Neural crest cell (in vitro differentiated cells): ENCODE measurements around the gene HOXC11. TPM values are rescaled to one million over a fixed set of nuclear protein-coding genes. Genes with fewer than 3 reads are reported as not detected.

Experiments
- DNase-seq: peaks from one replicate; pipeline ENCODE4 v3.0.0; 2021; ENCODE audit warnings: low read depth, mixed read lengths, low spot score
- H3K27ac Mint-ChIP-seq: one replicate; pipeline ENCODE4 v1.8.0; 2021; ENCODE audit warnings: mild to moderate bottlenecking, mixed read lengths; ENCODE audit not compliant: unreplicated experiment
- H3K27me3 Mint-ChIP-seq: 2 replicates; pipeline ENCODE4 v1.8.0; 2021; ENCODE audit warnings: low read depth, mild to moderate bottlenecking, mixed read lengths
- H3K36me3 Mint-ChIP-seq: 2 replicates; pipeline ENCODE4 v1.8.0; 2021; ENCODE audit warnings: low read depth, mild to moderate bottlenecking, mixed read lengths
- H3K4me1 Mint-ChIP-seq: 2 replicates; pipeline ENCODE4 v1.8.0; 2021; ENCODE audit warnings: mixed read lengths
- H3K4me3 Mint-ChIP-seq: one replicate; pipeline ENCODE4 v1.8.0; 2021; ENCODE audit warnings: mild to moderate bottlenecking, mixed read lengths
- H3K9me3 Mint-ChIP-seq: 2 replicates; pipeline ENCODE4 v1.8.0; 2021; ENCODE audit warnings: mixed read lengths
- CTCF ChIP-seq: fragments of 200-600 bp; sonication (generic); conservative IDR thresholded peaks from 2 replicates; pipeline ENCODE4 v1.5.0; 2021; ENCODE audit warnings: antibody characterized with exemption, mild to moderate bottlenecking
- total RNA-seq: library from RNA; stranded (reverse); gene quantifications from 2 replicates; pipeline ENCODE4 v1.2.1, GENCODE V29; 2021

The HOXC11 gene
- total RNA-seq, 1 donor from 2014 or later, result not detected

- Mint-ChIP-seq H3K4me1 (peaks cover 6% of the 10 kb centered on the region), H3K36me3 (no peaks in the 10 kb centered on the region), H3K27me3 (peaks cover 100% of the 10 kb centered on the region), H3K9me3 (no peaks in the 10 kb centered on the region), H3K27ac (no peak overlapping the region), H3K4me3 (peak overlapping the region; percentile 87)
- TF ChIP-seq CTCF, result no peak
- DNase-seq, result no peak
Observed at GRCh38 chr12:53994009-53994263, 21.0 kb downstream of the HOXC11 start.

- Mint-ChIP-seq H3K27me3 (peaks cover 100% of the 10 kb centered on the region), H3K4me3 (peak overlapping the region; percentile 87)
Observed at GRCh38 chr12:53994264-53995001, 21.5 kb downstream of the HOXC11 start.

GRCh38 chr12:53995002-53995377, 22.1 kb downstream of the HOXC11 start:
- H3K27ac Mint-ChIP-seq, result no peak overlapping the region
- no peaks in the 10 kb centered on the region for H3K4me1 Mint-ChIP-seq
- H3K4me3 Mint-ChIP-seq, result peak overlapping the region; percentile 75
- no peaks in the 10 kb centered on the region for H3K9me3 Mint-ChIP-seq
- TF ChIP-seq CTCF, result no peak
- H3K27me3 Mint-ChIP-seq, result peaks cover 100% of the 10 kb centered on the region
- H3K36me3 Mint-ChIP-seq, result no peaks in the 10 kb centered on the region
- no peak for DNase-seq

More at GRCh38 chr12:53994264-53995001, 21.5 kb downstream of the HOXC11 start:
- Mint-ChIP-seq H3K9me3 (no peaks in the 10 kb centered on the region), H3K36me3 (no peaks in the 10 kb centered on the region), H3K27ac (no peak overlapping the region), H3K4me1 (peaks cover 1% of the 10 kb centered on the region)
- DNase-seq, result no peak
- TF ChIP-seq CTCF, result no peak

- Mint-ChIP-seq H3K9me3 (no peaks in the 10 kb centered on the region), H3K36me3 (no peaks in the 10 kb centered on the region), H3K4me3 (peak overlapping the region; percentile 75), H3K4me1 (no peaks in the 10 kb centered on the region), H3K27ac (peak overlapping the region; percentile 91), H3K27me3 (peaks cover 100% of the 10 kb centered on the region)
- no peak for DNase-seq
- TF ChIP-seq CTCF, result no peak
Observed at GRCh38 chr12:53995378-53996239, 22.7 kb downstream of the HOXC11 start.

GRCh38 chr12:53996240-53997203, 23.6 kb downstream of the HOXC11 start:
- Mint-ChIP-seq H3K27ac (no peak overlapping the region), H3K9me3 (no peaks in the 10 kb centered on the region), H3K36me3 (no peaks in the 10 kb centered on the region), H3K27me3 (peaks cover 100% of the 10 kb centered on the region), H3K4me1 (no peaks in the 10 kb centered on the region), H3K4me3 (peak overlapping the region; percentile 68)
- no peak for DNase-seq
- TF ChIP-seq CTCF, result no peak
